Liver (tissue), 9 donors: ENCODE measurements around the gene GLE1. TPM values are rescaled to one million over a fixed set of nuclear protein-coding genes. Genes with fewer than 3 reads are reported as not detected.

ENCODE experiments used
- DNase-seq: peaks from one replicate; pipeline ENCODE4 v3.0.0-alpha.2; 2017; ENCODE audit warnings: low spot score
- H3K27ac ChIP-seq, 2 donors: one replicate each; pipeline ENCODE4 v1.7.0; 2013; ENCODE audit warnings: inconsistent platforms in 2 of 2, low read length in 2 of 2, control low read depth in 1 of 2, low read depth in 1 of 2, mild to moderate bottlenecking in 1 of 2
- H3K27me3 ChIP-seq, 4 donors: one replicate each; pipeline versions ENCODE4 v1.6.1 to v1.7.0; 2013; ENCODE audit warnings: low read length in 3 of 4, inconsistent platforms in 1 of 4, mild to moderate bottlenecking in 1 of 4, moderate library complexity in 1 of 4; ENCODE audit not compliant: control insufficient read depth in 4 of 4, insufficient read depth in 4 of 4
- H3K36me3 ChIP-seq, 4 donors: one replicate each; pipeline versions ENCODE4 v1.6.1 to v1.7.0; 2013; ENCODE audit warnings: low read length in 3 of 4, mild to moderate bottlenecking in 3 of 4, low read depth in 1 of 4, moderate library complexity in 1 of 4; ENCODE audit not compliant: control insufficient read depth in 4 of 4, insufficient read depth in 3 of 4
- H3K4me1 ChIP-seq, 4 donors: one replicate each; pipeline versions ENCODE4 v1.6.1 to v1.7.0; 2013; ENCODE audit warnings: low read length in 3 of 4, mild to moderate bottlenecking in 3 of 4, moderate library complexity in 1 of 4; ENCODE audit not compliant: control insufficient read depth in 4 of 4, insufficient read depth in 4 of 4
- H3K4me3 ChIP-seq, 3 donors: one replicate each; pipeline versions ENCODE4 v1.6.1 to v1.7.0; 2013; ENCODE audit warnings: low read length in 3 of 3, control low read depth in 1 of 3, low read depth in 1 of 3, mild to moderate bottlenecking in 1 of 3
- H3K9ac ChIP-seq, 2 donors: one replicate each; pipeline ENCODE4 v1.7.0; 2013; ENCODE audit warnings: low read length in 2 of 2, mild to moderate bottlenecking in 2 of 2, moderate library complexity in 2 of 2, control low read depth in 1 of 2, low read depth in 1 of 2
- H3K9me3 ChIP-seq, 4 donors: one replicate each; pipeline versions ENCODE4 v1.6.1 to v1.7.0; 2013; ENCODE audit warnings: low read length in 3 of 4; ENCODE audit not compliant: control insufficient read depth in 4 of 4
- EGR1 ChIP-seq, 2 donors: IDR thresholded peaks; 2 replicates each; pipeline ENCODE4 v1.6.1; 2016 to 2018; ENCODE audit warnings: antibody characterized with exemption in 2 of 2, low read depth in 2 of 2
- FOXA1 ChIP-seq: IDR thresholded peaks from 2 replicates; pipeline ENCODE4 v1.6.1; 2016; ENCODE audit warnings: antibody characterized with exemption
- FOXA2 ChIP-seq: IDR thresholded peaks from 2 replicates; pipeline ENCODE4 v1.6.1; 2016; ENCODE audit warnings: antibody characterized with exemption
- GABPA ChIP-seq, 2 donors: IDR thresholded peaks in 1 of 2; conservative IDR thresholded peaks in 1 of 2; 2 replicates each; pipeline ENCODE4 v1.6.1; 2016; ENCODE audit warnings: antibody characterized with exemption in 2 of 2, mild to moderate bottlenecking in 1 of 2, moderate library complexity in 1 of 2
- HNF4A ChIP-seq, 2 donors: conservative IDR thresholded peaks; 2 replicates each; pipeline ENCODE4 v1.6.1; 2016; ENCODE audit warnings: antibody characterized with exemption in 2 of 2, mild to moderate bottlenecking in 2 of 2
- HNF4G ChIP-seq: IDR thresholded peaks from 2 replicates; pipeline ENCODE4 v1.6.1; 2016; ENCODE audit warnings: antibody characterized with exemption
- JUND ChIP-seq, 2 donors: IDR thresholded peaks; 2 replicates each; pipeline ENCODE4 v1.6.1; 2016; ENCODE audit warnings: antibody characterized with exemption in 2 of 2
- NR2F2 ChIP-seq: IDR thresholded peaks from 2 replicates; pipeline ENCODE4 v1.6.1; 2016; ENCODE audit warnings: antibody characterized with exemption
- RAD21 ChIP-seq, 2 donors: IDR thresholded peaks; 2 replicates each; pipeline ENCODE4 v1.6.1; 2016; ENCODE audit warnings: antibody characterized with exemption in 2 of 2, mild to moderate bottlenecking in 2 of 2
- RXRA ChIP-seq, 2 donors: IDR thresholded peaks; 2 replicates each; pipeline ENCODE4 v1.6.1; 2017 to 2018; ENCODE audit warnings: antibody characterized with exemption in 2 of 2, mild to moderate bottlenecking in 1 of 2
- SP1 ChIP-seq: IDR thresholded peaks from 2 replicates; pipeline ENCODE4 v1.6.1; 2018; ENCODE audit warnings: antibody characterized with exemption, mild to moderate bottlenecking
- TAF1 ChIP-seq: conservative IDR thresholded peaks from 2 replicates; pipeline ENCODE4 v1.6.1; 2016; ENCODE audit warnings: antibody characterized with exemption, mild to moderate bottlenecking
- YY1 ChIP-seq: IDR thresholded peaks from 2 replicates; pipeline ENCODE4 v1.6.1; 2016; ENCODE audit warnings: antibody characterized with exemption, mild to moderate bottlenecking
- ZBTB33 ChIP-seq: IDR thresholded peaks from 2 replicates; pipeline ENCODE4 v1.6.1; 2016; ENCODE audit warnings: antibody characterized with exemption
- WGBS: extraction: QIAGEN DNeasy Blood & Tissue Kit; methylation state at CpG from one replicate; pipeline ENCODE4 v1.1.7; 2013; 5-methylcytosine and 5-hydroxymethylcytosine counted together
- polyA plus RNA-seq, 2 donors: library from polyadenylated mRNA; stranded (reverse) in 1 of 2; unstranded in 1 of 2; fragments of 200-250 nt in 1 of 2; fragments of >200 nt in 1 of 2; fragmentation: Nextera tagmentation in 1 of 2; extraction: Ambion mirVana in 1 of 2; gene quantifications; one replicate each; pipeline versions ENCODE4 v1.2.1 to v1.2.3, GENCODE V29; 2013 to 2015
- total RNA-seq, 2 donors: library from RNA; depleted of rRNA; stranded (reverse); fragments of >200 nt; gene quantifications; one replicate each; pipeline ENCODE4 v1.2.3, GENCODE V29; 2014
- TF ChIP-seq, protein P1 (sequence below): IDR thresholded peaks from 2 replicates; pipeline ENCODE4 v1.6.1; 2016; ENCODE audit warnings: antibody characterized with exemption
- TF ChIP-seq, protein P2 (sequence below): IDR thresholded peaks from 2 replicates; pipeline ENCODE4 v1.6.1; 2016; ENCODE audit warnings: antibody characterized with exemption, mild to moderate bottlenecking
- TF ChIP-seq, protein P3 (sequence below): IDR thresholded peaks from 2 replicates; pipeline ENCODE4 v1.6.1; 2016; ENCODE audit warnings: antibody characterized with exemption
- TF ChIP-seq, protein P4 (sequence below): fragments of 150-350 bp; IDR thresholded peaks from 2 replicates; pipeline ENCODE4 v1.5.1; 2017; ENCODE audit warnings: improper control_type of control experiment, low read depth, low read length; ENCODE audit not compliant: missing input control
- donor health status: healthy.
- donor health status: healthy.
- donor health status: healthy.
- donor health status: healthy.
- donor health status: healthy.

Gene GLE1
- total and polyA plus RNA-seq, 4 donors: 5.3 to 19.5 (median 12.8) TPM

GRCh38 chr9:128473104-128473503 is 31.4 kb upstream of the GLE1 start:
- TF ChIP-seq NR2F2: no peak
- no peak for TF ChIP-seq RAD21 (IDR thresholded peaks at IDR 0.05)
- TF ChIP-seq, protein P1, sequence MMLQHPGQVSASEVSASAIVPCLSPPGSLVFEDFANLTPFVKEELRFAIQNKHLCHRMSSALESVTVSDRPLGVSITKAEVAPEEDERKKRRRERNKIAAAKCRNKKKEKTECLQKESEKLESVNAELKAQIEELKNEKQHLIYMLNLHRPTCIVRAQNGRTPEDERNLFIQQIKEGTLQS: no peak
- no peak for TF ChIP-seq JUND (IDR thresholded peaks at IDR 0.05)
- TF ChIP-seq FOXA1: no peak
- TF ChIP-seq, protein P2, sequence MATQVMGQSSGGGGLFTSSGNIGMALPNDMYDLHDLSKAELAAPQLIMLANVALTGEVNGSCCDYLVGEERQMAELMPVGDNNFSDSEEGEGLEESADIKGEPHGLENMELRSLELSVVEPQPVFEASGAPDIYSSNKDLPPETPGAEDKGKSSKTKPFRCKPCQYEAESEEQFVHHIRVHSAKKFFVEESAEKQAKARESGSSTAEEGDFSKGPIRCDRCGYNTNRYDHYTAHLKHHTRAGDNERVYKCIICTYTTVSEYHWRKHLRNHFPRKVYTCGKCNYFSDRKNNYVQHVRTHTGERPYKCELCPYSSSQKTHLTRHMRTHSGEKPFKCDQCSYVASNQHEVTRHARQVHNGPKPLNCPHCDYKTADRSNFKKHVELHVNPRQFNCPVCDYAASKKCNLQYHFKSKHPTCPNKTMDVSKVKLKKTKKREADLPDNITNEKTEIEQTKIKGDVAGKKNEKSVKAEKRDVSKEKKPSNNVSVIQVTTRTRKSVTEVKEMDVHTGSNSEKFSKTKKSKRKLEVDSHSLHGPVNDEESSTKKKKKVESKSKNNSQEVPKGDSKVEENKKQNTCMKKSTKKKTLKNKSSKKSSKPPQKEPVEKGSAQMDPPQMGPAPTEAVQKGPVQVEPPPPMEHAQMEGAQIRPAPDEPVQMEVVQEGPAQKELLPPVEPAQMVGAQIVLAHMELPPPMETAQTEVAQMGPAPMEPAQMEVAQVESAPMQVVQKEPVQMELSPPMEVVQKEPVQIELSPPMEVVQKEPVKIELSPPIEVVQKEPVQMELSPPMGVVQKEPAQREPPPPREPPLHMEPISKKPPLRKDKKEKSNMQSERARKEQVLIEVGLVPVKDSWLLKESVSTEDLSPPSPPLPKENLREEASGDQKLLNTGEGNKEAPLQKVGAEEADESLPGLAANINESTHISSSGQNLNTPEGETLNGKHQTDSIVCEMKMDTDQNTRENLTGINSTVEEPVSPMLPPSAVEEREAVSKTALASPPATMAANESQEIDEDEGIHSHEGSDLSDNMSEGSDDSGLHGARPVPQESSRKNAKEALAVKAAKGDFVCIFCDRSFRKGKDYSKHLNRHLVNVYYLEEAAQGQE: no peak
- no peak for TF ChIP-seq GABPA (IDR thresholded peaks at IDR 0.05 in 1 of 2, conservative IDR thresholded peaks at IDR 0.05 in 1 of 2)
- TF ChIP-seq, protein P3, sequence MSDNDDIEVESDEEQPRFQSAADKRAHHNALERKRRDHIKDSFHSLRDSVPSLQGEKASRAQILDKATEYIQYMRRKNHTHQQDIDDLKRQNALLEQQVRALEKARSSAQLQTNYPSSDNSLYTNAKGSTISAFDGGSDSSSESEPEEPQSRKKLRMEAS: no peak
- no peak for TF ChIP-seq HNF4G
- TF ChIP-seq SP1: no peak
- no peak for TF ChIP-seq TAF1
- TF ChIP-seq FOXA2: no peak
- no peak for TF ChIP-seq YY1
- no peaks in the 10 kb centered on the region for H3K4me1 ChIP-seq
- no peaks in the 10 kb centered on the region for H3K27me3 ChIP-seq
- H3K27ac ChIP-seq: no peak overlapping the region
- H3K4me3 ChIP-seq: no peak overlapping the region
- H3K36me3 ChIP-seq: peaks cover 0 to 16% (median 4%) of the 10 kb centered on the region in 4 donors
- no peak for DNase-seq
- H3K9ac ChIP-seq: no peak overlapping the region
- no peaks in the 10 kb centered on the region for H3K9me3 ChIP-seq
- WGBS: 96% methylated on average over 5 of the region's 5 CpGs

- TF ChIP-seq, protein P4, sequence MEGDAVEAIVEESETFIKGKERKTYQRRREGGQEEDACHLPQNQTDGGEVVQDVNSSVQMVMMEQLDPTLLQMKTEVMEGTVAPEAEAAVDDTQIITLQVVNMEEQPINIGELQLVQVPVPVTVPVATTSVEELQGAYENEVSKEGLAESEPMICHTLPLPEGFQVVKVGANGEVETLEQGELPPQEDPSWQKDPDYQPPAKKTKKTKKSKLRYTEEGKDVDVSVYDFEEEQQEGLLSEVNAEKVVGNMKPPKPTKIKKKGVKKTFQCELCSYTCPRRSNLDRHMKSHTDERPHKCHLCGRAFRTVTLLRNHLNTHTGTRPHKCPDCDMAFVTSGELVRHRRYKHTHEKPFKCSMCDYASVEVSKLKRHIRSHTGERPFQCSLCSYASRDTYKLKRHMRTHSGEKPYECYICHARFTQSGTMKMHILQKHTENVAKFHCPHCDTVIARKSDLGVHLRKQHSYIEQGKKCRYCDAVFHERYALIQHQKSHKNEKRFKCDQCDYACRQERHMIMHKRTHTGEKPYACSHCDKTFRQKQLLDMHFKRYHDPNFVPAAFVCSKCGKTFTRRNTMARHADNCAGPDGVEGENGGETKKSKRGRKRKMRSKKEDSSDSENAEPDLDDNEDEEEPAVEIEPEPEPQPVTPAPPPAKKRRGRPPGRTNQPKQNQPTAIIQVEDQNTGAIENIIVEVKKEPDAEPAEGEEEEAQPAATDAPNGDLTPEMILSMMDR: no peak
- TF ChIP-seq, protein P2: no peak
- TF ChIP-seq ZBTB33 (no peak), RXRA (IDR thresholded peaks at IDR 0.05) (no peak), FOXA1 (no peak), HNF4G (no peak), TAF1 (no peak), GABPA (IDR thresholded peaks at IDR 0.05 in 1 of 2, conservative IDR thresholded peaks at IDR 0.05 in 1 of 2) (no peak), EGR1 (IDR thresholded peaks at IDR 0.05; ENCODE audit: low read depth in 2 of 2) (no peak), RAD21 (IDR thresholded peaks at IDR 0.05) (no peak), YY1 (no peak), HNF4A (conservative IDR thresholded peaks at IDR 0.05) (no peak), FOXA2 (no peak), NR2F2 (no peak), JUND (IDR thresholded peaks at IDR 0.05) (no peak), SP1 (no peak)
- TF ChIP-seq, protein P3: no peak
- TF ChIP-seq, protein P1: no peak
- WGBS: 98% methylated on average over 7 of the region's 7 CpGs
- H3K27me3 ChIP-seq: no peaks in the 10 kb centered on the region
- peaks cover 0 to 16% (median 5%) of the 10 kb centered on the region in 4 donors for H3K36me3 ChIP-seq
- no peak overlapping the region for H3K27ac ChIP-seq
- no peak overlapping the region for H3K9ac ChIP-seq
- H3K9me3 ChIP-seq: no peaks in the 10 kb centered on the region
- no peak overlapping the region for H3K4me3 ChIP-seq
- DNase-seq: no peak
- H3K4me1 ChIP-seq: no peaks in the 10 kb centered on the region
Observed at GRCh38 chr9:128475867-128476266, 28.7 kb upstream of the GLE1 start.
